Esophagus muscularis mucosa (tissue), 3 donors: Measurements from ENCODE around the gene VARS1.
"Not testable (repeated sequence)": the region's sequence is repeated elsewhere in the genome, so short reads cannot be mapped to it uniquely, and the experiment has no call there.

Experiments
- POLR2A ChIP-seq: fragments of 450-650 bp; IDR thresholded peaks from one replicate; pipeline ENCODE4 v1.6.1; 2017; ENCODE audit warnings: antibody characterized with exemption, moderate library complexity, mild to moderate bottlenecking, low read depth
- POLR2AphosphoS5 ChIP-seq, 2 donors: sonication (generic); formaldehyde crosslinking; IDR thresholded peaks; one replicate each; pipeline ENCODE4 v1.6.1; 2017; ENCODE audit warnings: antibody characterized with exemption in 2 of 2
- TF ChIP-seq, protein P1 (sequence below), 3 experiments: fragments of 200-600 bp in 2 of 3; fragments of 450-650 bp in 1 of 3; sonication (generic) in 2 of 3; IDR thresholded peaks; one replicate each; pipeline ENCODE4 v1.5.1; 2017 to 2019; ENCODE audit warnings: antibody characterized with exemption in 3 of 3, mild to moderate bottlenecking in 2 of 3, moderate library complexity in 1 of 3

DNA sequence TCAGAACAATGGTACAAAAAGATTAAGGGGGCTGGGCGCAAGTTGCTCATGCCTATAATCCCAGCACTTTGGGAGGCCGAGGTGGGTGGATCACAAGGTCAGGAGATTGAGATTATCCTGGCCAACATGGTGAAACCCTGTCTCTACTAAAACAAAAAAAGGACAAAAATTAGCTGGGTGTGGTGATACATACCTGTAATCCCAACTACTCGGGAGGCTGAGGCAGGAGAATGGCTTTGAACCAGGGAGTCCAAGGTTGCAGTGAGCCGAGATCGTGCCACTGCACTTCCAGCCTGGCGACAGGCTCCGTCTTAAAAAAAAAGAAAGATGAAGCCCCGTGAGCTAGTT lies 44.2 kb upstream of the VARS1 start:
- TF ChIP-seq POLR2A; POLR2AphosphoS5 (IDR thresholded peaks at IDR 0.05): not testable (repeated sequence)
- TF ChIP-seq, protein P1, sequence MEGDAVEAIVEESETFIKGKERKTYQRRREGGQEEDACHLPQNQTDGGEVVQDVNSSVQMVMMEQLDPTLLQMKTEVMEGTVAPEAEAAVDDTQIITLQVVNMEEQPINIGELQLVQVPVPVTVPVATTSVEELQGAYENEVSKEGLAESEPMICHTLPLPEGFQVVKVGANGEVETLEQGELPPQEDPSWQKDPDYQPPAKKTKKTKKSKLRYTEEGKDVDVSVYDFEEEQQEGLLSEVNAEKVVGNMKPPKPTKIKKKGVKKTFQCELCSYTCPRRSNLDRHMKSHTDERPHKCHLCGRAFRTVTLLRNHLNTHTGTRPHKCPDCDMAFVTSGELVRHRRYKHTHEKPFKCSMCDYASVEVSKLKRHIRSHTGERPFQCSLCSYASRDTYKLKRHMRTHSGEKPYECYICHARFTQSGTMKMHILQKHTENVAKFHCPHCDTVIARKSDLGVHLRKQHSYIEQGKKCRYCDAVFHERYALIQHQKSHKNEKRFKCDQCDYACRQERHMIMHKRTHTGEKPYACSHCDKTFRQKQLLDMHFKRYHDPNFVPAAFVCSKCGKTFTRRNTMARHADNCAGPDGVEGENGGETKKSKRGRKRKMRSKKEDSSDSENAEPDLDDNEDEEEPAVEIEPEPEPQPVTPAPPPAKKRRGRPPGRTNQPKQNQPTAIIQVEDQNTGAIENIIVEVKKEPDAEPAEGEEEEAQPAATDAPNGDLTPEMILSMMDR (IDR thresholded peaks at IDR 0.05), result not testable (repeated sequence)
